HG02973 (cell line): ENCODE results near the gene KIAA1217.

ENCODE experiments used
- ATAC-seq: cut with Tn5 transposase; IDR thresholded peaks from one replicate; pipeline ENCODE4 v1.9.1; 2021; ENCODE audit warnings: moderate library complexity; ENCODE audit not compliant: unreplicated experiment

The KIAA1217 gene

DNA sequence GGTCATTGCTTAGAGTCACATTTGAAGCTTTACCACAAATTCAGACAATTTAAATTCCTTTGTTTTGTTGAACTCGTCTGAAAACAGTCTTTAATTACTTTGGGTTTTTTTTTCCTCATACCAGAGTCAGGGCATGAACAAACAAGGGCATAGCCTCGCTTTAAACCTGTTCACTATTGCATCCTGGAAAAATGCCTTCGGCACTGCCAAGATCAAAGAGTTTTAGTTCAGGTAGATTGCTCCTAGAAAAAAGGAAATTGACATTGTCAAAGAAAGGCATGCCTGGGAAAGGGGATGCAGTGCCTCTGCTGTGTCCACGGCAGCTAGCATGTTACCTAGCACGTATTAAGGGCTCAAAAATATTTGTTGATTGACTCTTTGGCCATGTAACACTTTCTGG lies 279.7 kb downstream of the KIAA1217 start:
- no peak for ATAC-seq

DNA sequence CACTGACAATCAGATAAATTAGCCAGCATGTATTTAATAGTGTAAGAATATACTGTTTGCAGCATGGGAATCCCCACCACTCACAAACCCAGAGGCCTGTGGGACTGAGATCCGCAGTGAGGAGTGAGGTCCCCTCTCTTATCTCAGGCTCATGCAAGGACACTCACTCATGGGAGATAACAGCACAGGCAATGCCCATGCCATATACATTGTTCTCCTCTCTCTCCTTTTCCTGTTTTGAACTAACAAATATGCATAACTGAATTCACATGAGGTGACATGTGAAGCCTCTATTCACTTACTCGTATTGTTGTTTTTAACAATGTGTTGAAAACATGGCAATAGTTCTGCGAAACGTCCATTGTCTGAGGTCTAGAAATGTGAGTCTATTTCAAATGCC lies 284.2 kb downstream of the KIAA1217 start:
- ATAC-seq = no peak

DNA sequence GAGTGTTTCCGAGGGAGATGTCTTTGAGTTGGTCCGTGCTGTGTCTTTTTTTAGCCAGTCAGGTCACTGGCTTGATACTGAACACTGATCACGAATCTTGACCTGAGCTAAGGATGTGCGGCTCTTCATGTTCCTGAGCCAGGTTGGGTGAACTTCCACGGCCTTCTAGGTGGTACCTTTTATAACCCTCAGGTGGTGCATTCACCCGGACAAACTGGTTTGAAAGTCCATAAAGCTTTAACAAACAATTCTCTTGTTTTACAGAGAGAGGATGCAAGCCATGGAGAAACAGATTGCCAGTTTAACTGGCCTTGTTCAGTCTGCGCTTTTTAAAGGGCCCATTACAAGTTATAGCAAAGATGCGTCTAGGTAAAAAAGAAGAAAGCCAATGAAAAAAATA lies 285.3 kb downstream of the KIAA1217 start:
- ATAC-seq = no peak

DNA sequence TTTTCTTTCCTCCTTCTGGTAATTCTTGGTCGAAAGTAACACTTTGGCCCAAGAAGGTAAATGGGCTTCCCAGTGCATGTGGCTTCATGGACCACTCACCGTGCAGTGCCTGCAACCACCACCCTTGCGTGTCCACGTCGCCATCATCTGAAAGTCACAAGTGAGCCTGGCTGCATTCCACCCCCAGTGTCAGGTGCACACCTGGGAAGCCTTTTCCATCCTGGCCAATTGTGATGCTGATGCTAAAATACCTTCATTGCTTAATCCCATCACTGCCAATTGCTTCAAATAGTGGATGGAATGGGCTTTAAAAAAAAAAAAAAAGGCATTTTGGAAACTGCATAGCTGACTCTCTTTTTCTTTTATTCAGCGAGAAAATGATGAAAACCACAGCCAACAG lies 285.8 kb downstream of the KIAA1217 start:
- no peak for ATAC-seq

DNA sequence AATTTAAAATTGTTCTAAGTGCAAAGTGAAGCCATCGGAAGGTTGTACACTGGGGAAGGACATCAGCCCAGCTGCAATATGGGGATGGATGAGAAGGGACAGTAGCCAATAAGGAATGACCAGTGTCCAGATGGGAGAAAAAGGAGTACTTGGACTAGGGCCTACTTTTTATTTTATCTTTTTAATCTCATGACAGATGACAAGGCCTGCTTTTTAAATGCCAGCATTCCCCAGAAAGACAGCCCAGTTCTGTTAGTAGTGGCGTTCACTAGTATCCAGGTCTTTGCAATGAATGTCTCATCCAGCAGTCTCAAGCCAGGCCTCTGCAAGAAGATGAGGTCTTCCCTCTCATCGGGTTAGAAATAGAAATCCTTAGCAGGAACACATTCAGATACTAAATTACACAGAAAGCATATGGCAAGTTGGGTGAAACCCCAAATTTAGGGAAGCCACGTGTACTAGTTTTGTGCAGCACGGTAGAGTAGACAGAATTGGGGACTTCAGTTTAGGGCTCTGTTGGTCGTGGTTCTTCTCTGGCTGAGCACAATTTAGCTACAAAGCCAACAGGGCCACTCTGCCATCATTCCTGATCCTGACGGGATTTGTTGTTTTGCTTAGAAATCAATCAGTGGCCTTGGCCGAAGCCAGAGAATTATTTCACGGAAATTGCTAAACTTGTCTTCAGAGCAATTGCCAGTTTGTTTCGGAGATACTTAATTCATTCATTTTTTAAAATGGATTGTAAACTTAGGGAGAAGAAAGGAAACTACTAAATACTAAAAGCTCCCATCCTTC lies 286.9 kb downstream of the KIAA1217 start:
- ATAC-seq = no peak

DNA sequence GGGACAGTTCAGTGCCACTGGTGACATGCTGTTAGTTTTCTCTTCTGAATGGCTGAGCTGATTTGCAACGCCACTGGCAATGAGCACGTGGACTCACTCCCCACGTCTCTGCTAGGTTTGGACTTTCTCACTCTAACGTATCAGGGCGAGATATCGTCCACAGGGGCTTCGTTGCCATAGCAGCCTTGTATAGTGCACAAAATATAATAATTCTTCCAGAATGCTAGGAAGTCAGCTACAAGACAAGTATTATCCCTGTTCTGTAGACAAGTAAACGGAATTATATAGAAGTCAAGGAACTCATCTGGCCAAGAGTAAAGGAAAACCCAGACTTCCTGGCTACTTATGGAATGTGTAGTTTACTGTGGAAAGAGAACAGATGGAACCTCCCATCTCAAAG lies 288.0 kb downstream of the KIAA1217 start:
- ATAC-seq = no peak

DNA sequence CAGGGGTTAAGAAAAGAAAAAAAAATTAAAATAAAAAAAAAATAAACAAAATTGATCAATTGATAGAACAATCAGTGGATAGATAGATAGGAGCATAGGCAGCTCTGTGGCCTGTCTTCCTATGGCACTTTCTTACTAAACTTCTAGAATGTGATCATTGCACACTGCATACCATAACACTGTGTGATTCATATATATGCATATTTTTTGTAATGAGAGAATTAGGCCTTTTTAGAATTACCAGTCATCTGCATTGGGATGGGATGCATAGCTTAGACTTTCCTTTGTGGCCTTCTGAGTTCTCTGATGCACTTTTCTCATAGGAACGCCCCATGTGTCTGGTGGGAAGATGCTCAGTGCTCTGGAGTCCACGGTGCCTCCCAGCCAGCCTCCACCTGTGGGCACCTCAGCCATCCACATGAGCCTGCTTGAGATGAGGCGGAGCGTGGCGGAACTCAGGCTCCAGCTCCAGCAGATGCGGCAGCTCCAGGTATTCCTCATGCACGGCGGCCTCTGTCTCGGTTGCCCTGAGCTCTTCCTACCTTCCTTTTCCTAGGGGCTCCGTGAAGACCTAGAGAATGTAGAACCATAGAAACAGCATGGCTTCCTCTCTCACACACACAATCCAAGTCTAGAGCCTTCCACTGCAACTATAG lies 292.2 kb downstream of the KIAA1217 start:
- no peak for ATAC-seq

DNA sequence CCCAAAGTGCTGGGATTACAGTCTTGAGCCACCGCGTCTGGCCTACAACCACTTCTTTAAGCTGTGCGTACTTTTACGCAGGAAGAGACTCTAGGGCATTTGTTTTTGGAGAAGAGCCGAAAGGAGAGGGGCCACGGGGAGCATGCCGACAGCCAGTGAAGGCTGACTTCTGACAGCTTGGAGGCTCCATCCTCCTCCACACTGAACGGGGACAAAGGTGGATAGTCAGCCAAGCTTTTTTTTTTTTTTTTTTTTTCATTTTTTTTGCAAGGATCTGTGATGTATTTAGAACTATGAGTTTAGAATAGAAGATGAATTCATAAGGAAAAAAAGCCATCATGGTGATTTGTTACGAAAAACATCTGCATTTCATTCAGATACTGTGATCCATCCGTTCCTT lies 293.1 kb downstream of the KIAA1217 start:
- no peak for ATAC-seq

DNA sequence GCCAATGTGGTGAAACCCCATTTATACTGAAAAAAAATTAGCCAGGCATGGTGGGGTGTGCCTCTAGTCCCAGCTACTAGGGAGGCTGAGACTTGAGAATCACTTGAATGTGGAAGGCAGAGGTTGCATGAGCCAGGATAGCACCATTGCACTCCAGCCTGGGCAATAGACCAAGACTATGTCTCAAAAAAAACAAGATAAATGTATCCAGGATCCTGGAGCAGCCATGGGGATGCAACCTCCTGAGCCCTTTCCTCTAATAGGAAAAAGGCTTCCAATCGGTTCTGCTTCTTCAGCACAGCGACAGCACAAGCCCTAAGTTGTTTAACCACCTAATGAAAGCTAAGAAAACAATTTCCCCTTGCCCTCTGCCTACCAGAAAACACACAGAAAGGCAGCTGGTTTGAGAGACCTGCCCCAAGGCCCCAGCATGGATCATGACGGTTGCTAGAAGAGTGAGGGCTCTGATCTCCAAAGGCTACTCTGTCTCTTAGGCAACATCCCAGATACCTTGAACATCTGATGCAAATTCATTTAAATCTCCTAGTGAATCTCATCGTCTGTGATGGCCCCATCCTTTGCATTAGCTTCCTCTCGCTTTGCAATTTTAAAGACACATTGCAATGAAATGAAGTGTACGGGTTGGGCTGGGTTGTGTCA lies 294.0 kb downstream of the KIAA1217 start:
- ATAC-seq = no peak

DNA sequence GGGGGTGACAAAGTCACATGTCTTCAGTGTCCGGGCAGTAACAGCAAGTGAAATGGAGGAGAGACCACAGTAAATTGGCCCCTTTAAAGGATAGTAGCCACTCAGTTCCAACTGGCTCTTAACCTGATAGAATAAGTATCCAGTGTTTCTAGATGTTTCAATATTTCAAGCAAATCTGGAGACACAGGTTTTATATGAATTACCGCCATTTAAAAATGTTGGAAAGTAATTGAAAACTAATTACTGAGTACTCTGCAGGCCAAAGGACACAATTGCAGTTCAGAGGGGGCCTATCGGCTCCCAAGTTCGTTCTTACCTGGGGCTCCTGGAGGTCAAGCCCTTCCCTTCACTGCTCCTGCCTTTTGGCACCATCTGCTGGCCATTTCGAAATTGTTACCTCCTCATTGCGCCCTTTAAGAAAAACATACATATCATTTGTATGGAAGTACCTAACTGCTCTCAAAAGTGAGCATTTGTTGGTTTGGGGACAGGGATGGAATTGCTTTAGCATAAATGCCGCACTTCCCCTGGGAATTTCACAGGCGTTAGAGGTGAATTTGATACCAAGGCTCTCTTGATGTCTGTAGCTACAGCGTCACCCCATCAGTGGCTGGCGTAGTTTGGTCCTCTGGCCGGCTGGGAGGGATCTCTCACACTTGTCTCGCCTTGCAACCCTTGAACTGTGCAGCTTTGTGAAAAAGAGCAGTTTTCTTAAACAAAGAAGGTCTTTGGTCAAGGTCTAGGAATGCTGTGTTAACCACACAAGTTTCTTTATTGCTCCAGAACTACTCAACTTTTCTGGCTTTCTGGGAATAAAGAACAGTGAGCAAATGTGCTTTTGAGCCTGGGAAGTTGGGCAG lies 294.8 kb downstream of the KIAA1217 start:
- ATAC-seq = no peak

DNA sequence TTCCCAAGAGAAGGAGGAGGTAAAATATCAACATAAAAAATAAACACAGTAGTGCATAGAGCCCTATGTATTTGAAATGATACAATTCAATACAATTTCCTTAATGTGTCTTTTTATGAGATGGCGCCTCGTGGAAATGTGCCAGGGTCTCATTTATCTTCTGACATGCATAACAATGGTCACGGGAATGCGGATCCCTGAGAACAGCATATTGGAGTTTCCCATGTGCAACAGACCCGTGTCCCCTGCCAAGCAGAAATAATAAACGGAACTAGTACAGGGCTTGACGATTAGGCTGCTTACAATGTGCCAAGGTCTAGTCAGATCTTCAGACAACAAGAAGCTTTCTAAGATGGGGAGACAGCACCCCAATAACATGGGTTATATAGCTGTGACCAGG lies 296.8 kb downstream of the KIAA1217 start:
- no peak for ATAC-seq

DNA sequence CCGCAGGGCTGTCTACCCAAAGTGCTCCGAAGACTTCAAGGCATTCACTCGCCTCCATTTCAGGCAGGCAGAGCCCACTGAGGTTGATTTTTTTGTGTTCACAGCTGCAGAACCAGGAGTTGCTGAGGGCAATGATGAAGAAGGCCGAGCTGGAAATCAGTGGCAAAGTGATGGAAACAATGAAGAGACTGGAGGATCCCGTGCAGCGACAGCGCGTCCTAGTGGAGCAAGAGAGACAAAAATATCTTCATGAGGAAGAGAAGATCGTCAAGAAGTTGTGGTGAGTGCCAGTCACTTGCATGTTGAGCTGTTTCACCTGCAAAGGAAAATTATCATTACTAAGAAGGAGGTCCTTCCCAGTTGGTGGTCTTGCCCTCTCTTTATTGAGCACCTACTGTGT lies 304.2 kb downstream of the KIAA1217 start:
- ATAC-seq = no peak

DNA sequence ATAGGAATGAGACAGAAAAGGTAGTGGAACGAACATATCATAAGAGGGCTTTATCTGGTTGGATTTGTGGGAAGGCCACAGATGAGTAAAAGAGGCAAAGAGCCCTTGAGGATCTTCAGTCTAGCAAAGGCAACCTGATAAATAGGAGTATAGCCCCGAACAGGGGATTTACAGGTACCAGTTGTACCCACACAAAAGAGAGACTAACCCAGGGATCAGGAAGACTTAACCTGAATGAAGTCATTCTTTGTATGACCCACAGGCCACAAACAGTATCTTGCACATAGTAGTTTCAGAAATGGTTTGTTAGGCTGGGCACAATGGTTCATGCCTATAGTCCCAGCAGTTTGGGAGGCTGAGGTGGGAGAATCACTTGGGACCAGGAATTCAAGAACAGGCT lies 306.5 kb downstream of the KIAA1217 start:
- no peak for ATAC-seq

DNA sequence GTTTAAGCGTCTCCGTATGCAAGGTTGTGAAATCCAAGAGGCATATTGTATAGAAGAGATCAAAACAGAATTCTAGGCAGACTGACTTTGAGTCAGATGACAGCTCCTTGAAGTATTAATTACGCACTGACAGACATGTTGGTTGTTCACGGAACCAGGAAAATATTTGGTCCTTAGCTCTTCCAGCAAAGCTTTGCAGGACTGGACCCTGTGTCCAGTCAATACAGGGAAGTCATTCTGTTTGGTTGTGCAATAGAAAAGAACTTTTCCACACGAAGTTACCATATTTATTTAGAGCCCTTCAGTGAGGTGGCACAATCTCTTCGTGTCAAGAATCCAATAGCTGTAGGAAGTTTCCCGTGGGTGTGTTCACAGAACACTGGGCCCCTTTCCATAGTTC lies 309.5 kb downstream of the KIAA1217 start:
- no peak for ATAC-seq

DNA sequence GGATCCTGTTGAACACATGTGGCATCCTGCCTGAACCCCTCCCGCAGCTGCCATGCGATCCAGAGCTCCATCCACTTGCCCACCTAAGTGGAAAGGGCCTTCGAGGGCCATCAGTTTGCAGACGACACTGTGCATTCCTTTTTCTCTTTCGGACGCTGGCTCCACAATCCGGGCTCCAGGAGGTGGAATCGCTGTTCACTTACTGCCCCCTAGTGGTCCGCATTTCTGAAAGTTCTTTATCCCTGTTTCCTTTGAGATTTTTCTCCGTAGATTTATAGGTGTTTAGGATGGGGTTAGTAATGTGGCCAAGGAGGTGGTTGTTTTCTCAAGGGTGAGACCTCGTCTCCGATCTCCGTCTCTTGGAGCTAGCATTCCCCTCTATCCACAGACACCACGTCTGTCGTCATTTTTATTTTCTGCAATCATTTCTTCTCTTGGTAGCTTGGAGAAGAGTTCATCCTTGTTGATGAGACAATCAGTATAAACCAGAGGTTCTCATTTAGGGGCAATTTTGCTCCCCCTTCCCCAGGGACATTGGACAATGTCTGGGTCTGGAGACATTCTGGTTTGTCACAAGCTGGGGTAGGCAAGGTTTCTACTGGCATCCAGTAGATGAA lies 310.2 kb downstream of the KIAA1217 start:
- ATAC-seq = no peak

DNA sequence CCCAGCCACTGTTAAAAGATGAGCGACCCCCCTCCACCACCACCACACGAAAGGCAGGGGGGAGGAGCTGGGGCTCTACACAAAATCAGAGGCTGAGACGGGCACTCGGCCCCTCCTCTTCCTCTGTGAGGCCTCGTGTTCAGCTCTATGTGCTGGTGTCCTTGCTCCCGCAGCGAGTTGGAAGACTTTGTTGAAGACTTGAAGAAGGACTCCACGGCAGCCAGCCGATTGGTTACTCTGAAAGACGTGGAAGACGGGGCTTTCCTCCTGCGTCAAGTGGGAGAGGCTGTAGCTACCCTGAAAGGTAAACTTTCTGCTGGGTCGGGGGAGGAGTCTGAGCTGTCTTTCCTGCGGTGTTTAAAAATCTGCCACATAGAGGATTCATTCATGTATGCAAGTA lies 311.0 kb downstream of the KIAA1217 start:
- ATAC-seq = no peak

DNA sequence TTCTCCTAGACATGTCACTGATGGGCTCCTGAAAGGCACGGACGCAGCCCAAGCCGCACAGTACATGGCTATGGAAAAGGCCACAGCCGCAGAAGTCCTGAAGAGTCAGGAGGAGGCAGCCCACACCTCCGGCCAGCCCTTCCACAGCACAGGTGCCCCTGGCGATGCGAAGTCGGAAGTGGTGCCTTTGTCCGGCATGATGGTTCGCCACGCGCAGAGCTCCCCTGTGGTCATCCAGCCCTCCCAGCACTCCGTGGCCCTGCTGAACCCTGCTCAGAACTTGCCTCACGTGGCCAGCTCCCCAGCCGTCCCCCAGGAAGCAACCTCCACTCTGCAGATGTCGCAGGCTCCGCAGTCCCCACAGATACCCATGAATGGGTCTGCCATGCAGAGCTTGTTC lies 315.4 kb downstream of the KIAA1217 start:
- no peak for ATAC-seq

DNA sequence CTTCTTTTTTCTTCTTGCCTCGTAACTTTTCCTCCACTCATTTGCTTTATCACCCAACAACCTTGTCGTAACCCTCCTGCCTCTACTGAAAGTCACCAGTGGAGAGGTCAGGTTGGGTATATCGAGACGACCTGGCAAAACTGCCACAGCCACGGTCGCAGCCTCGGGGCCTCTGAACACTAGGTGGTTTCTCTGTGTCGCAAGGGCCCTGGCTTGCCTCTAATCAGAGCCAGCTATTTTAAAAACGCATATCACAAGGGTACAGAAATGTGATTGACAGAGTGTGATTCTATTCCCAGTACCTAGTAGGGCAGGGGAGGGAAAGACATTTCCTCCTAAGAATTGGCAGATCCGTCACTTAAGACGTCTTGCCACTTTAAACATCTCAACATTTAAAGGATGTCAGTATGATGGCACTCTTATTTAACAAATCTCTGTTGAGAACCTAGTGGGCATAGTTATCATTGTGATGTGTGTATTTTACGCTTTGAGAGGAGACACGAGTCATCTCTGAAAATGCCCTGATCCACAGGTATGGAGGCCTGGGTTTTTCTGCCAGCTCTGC lies 317.2 kb downstream of the KIAA1217 start:
- ATAC-seq = no peak

DNA sequence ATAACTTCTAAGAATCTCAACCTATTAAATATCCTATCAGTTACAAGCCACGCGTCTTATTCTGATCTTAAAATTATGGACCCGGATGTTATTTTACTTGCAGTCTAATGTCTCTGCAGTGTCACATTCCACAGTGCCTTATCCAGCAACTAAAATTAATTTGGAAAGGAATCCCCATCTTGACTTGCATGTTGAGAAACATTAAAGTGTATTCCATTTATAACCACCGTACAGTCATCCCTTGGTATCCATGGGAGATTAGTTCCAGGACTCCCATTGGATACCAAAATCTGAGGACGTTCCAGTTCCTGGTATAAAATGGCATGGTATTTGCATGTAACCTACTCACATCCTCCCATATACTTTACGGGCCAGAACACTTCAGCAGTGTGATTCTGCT lies 320.0 kb downstream of the KIAA1217 start:
- ATAC-seq = no peak

DNA sequence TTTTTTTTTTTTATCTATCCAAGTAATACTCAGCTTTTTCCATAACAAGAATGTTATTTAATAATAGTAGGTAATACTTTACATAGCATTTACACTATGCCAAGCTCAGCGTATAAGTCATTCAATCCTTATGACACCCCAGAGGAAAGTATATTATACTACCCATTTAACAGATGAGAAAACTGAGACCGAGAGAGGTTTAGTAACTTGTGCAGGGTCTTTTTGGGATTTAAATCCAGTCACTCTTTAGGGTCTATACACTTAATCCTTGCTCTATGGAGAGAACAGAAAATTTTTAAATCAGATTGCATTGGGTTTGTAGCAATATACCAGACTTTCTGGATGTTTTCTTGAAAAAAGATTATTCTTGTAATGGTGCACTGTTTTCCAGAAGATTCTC lies 322.5 kb downstream of the KIAA1217 start:
- ATAC-seq = no peak

DNA sequence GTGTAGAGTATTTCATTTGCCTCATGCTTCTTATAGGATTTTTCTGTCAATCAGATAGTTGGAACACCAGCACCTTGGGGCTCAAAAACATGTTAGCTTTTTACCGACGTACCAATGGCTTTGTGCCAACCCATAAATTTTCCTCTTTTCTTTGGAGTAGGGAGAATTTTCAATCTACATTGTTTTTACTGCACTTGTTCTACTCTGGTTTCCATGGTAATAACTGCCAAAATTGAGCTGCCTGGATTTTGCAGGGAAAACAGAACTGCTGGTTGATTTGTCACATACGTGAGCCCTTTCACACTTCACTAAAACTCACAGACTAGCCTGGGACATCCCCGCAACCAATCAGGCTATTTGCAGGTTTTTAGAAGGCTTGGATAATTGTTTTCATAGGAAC lies 325.0 kb downstream of the KIAA1217 start:
- no peak for ATAC-seq
